Islet of Langerhans (tissue), 1 donor: ENCODE results near the gene AGBL4.

Experiments
- FAIRE-seq: peaks from one replicate; lab custom pipeline; 2011; peaks lifted over from hg19 to GRCh38; lab: Jason Lieb, UNC

AGBL4 gene

DNA sequence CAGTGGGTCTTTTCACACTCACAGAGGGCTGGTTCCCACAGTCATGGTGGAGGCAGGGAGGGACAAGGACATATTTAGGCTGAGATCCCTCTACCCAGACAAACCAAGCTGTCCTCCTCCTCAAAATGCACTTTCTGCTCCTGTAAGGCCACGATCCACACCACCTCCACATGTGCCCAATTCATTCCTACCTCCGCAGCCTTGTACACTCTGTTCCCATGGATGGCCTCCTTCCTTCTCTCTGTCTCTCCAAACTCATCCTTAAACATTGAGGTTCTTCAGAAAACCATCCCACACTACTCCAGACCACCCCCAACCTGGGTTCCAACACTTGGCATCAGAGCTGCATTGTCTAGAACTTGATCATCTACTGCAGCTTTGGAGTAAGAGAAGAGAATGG is 842.7 kb downstream of the AGBL4 start:
- FAIRE-seq = no peak

DNA sequence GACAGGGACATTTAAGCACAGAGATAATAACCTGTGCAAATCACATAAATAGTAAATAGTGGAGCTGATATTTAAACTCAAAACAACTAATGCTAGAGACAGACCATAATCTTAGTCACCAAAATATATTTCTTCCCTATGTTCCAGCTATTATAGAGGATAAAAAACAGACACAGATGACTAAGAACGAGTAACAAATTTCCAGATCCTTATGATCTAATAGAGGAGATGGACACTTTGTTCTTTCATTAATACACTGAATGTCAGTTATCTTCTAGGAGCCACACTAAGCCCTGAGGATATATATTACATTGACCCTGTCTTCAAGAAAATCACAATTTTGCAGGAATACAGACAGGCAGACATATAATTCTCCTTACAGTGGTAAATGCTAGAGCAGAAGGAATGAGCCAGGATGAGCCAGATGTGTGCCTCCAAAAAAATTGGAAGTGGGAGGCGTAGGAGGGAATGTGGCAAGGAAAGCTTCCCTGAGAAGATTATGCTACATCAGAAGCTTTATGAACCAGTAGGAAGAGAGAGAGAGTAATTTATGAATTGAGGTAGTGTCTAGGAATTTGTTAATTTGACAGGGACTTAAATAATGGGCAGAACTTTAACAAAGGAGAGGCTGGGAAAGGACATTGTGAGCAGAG is 851.7 kb downstream of the AGBL4 start:
- no peak for FAIRE-seq

DNA sequence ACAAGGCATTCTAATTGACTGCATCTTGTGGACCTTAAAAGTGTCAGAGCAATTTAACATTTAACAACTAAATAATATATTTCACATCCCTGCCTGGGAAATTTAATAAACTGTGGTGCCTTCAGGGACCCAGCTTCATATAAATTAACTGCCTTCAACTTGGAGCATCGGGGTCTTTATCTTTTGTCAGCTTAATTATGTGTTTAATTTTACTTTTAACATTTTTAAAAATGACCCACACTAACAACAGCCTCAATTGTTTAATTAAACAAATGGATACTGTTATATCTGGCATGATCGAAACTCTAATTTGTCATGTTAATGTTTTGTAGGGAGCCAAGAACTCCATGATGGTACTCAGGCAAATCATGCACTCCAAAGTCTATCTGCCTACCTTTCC is 857.7 kb downstream of the AGBL4 start:
- FAIRE-seq = no peak

DNA sequence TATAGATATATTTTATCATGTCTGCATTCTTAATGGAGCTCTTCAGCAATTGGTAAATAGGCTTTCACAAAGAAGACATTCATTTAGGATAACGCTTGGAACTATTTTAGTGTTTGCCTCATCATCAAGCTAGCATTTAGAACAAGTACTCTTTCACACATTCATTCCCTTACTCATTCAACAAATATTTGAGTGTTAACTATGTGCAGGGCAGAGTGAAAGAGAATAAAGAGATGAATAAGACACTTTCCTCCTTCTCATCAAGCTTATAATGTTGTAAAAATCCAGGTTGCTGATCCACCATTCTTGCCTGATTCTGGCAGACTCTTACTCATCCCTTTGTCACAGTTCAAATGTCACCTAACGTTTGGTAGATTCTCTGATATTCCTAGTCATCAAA is 860.7 kb downstream of the AGBL4 start:
- FAIRE-seq = no peak

DNA sequence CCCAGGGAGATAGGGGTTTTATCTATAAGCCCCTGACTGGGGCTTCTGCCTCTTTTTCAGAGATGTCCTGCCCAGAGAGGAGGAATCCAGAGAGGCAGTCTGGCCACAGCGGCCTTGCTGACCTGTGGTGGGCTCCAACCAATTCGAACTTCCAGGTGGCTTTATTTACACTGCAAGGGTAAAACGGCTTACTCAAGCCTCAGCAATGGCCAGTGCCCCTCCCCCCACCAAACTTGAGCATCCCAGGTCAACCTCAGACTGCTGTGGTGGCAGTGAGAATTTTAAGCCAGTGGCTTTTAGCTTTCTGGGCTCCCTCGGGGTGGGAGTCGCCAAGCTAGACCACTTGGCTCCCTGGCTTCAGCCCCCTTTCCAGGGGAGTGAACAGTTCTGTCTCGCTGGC is 863.1 kb downstream of the AGBL4 start:
- no peak for FAIRE-seq

DNA sequence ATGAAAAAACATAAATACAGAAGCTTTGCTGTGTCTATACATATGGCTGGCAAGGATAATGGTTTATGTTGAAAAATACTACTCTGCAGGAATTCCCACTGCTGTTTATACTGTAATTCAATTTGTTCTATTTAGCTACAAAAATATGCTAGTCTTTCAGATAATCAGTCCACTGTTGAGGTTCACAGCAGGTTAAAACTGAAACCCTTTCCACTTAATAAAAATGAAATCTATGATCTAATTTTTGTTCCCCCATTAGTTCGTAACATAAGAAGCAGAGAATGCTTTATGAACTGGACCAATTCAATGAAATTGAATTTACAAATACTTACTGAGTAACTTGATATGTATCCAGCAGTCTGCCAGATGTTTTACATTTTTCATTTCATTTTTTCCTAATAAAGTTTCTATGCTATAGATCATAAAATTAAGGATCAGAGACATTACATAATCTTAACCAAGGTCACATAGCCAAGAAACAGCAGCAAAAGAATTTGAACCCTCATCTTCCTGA is 887.0 kb downstream of the AGBL4 start:
- no peak for FAIRE-seq

DNA sequence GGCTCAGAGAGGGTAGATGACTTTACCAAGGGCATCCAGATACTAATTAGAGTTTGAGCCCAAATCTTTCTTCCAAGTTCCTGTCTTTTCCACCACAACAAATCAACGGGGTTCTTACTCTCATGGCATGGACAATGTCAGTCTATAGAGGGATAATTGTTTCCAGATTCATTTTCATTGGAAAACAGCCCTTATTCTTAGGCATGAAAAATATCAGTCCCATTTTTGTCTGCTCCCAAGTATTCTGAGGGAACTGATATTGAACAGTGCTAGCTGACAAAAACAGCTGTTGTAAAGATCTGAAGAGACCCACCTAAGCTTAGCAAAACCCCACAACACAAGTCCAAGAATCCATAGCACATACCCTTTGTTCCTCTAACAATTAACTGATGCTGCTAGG is 898.0 kb downstream of the AGBL4 start:
- FAIRE-seq = no peak

DNA sequence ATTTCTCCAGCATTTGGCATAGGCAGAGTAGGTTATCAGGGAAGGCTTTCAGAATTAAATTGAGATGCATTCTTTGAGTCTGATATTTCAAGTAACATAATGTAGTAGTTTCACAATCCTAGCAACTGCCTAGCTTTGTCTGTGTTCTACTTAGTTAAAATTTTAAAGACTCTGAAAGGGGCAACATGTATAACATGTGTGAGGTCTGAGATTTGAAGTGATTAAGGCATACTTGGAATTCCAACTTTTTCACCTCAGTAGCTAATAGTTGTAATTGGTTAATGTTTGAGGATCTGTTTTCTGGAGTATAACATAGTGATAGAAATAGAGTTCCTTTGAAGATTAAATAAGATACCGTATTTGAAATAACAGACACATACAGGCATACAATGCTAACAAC is 911.8 kb downstream of the AGBL4 start:
- FAIRE-seq = no peak

DNA sequence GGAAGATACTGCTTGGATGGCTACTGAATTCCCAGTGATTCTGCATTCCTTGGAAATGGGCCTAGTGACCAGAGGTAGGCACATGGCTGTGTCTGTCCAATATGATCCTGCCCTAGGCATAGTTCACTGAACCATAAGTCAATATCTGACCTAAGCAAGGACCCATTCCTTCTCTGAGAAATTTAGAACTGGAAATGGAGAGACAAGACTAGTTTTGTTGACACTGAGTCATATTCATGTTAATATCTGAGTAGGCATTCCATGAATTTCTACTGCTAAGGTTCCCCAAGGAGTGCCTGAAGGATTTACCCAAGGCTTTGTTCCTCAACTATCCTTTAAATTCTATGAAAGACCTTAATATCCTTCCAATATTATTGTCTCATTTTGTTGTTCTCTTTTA is 917.3 kb downstream of the AGBL4 start:
- FAIRE-seq = no peak

DNA sequence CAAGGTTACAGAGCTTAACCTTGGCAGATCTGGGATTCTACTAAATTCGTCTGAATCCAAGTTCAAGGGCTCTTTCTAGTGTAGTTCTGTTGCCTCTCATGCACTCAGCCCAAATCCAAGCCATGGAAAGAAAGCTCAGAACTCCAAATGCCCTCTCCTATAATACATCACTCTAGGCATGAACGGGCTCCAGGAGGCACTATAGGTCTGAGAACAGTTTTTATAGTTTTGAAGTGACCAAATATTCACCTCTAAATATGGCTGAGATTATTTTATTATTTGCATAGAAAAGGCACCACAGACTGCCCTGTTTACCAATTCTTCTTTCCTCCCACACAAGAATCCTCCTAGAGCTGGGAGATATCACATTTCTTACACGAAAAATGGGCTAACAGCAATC is 919.2 kb downstream of the AGBL4 start:
- no peak for FAIRE-seq

DNA sequence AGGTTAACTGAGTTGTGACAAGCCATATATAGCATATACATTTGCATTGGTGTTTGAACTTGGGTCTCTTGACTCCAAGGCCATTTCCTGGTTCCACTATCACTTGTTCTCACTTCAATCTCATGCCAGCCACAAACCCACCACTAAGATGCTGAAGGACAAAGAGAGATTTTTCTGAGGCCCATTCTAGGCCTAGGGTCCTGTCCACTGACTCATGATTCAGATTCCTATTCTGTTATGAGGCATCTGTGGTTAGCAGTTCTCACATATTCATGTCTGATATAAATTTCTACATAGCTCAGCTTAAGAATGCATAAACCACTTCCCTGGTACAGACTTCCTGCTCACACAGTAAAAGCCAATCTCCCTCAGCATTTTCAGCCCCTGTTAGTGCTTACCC is 921.0 kb downstream of the AGBL4 start:
- FAIRE-seq = no peak

DNA sequence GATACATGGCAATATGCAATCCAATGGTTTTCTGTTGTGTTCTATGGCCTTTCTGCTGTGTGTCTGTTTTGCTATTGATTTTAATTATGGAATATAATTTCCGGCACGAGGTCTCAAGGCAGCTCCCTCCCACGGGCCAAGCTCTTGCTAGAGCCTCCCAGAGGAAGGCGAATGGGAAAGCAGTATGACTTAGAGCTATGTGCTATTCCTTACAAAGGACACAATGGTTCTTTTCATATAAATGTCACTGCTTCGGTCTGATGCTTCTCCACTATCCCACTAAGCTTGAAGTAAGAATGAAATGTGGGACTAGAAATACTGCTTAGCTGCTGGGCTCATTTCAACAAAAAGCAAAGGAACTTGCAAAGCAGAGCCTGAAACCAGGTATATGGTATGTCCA is 924.9 kb downstream of the AGBL4 start:
- FAIRE-seq = no peak

DNA sequence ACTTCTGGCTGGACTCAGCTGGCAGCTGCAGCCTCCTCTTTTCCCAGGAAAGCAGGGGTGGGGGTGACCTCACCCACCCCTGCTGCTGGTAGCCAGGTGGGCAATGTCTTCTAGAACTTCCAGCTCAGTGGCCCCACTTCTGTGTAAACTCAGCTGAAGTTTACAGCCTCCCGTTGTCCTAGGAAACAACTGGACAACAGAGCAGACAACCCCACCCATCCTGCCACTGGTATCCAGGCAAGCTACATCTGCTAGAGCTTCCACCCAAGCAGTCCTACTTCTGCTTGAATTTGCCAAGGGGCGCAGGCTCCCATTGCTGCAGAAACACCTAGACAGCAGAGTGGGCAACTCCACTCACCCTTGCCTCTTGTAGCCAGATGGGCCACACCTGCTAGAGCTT is 937.4 kb downstream of the AGBL4 start:
- no peak for FAIRE-seq

DNA sequence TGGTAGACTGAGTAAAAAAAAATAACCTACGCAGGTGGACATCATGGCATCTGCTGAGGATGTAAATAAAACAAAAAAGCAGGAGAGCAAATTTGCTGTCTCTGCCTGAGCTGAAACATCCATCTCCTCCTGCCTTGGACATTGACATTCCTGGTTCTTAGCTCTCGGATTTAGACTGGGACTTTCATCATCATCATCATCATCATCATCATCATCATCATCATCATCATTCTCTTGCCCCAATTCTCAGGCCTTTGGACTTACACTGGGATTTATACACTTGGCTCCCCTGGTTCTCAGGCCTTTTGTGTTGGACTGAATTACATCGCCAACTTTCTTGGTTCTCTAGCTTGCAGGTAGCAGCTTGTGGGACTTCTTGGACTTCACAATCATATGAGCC is 938.7 kb downstream of the AGBL4 start:
- FAIRE-seq = no peak

DNA sequence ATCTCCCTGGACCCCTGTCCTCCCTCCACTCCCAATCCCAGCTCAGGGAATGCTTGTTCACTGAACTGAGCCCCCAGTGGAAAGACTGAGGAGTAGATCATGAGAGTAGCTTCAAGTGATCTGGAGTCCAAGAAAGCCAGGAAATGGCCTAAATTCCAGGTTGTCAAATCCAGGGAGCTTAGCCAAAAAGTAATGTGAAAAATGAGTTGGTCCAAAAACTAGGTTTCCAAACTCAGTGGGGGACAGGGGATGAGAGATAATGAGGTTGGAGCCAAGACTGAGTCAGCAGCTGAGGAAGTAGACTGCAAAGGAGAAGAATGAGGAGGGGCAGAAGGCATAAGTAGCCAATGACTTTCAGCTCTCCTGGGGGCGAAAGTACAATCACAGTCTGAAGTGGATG is 963.0 kb downstream of the AGBL4 start:
- FAIRE-seq = no peak

DNA sequence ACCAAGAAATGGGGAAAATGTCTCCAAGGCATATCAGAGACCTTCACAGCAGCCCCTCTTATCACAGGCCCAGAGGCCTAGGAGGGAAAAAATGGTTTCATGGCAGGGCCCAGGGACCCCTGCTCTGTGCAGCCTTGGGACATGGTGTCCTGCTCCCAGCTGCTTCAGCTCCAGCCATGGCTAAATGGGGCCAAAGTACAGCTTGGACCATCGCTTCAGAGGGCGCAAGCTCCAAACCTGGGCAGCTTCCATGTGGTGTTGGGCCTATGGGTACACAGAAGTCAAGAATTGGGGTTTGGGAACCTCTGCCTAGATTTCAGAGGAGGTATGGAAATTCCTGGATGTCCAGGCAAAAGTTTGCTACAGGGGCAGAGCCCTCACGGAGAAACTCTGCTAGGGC is 964.7 kb downstream of the AGBL4 start:
- no peak for FAIRE-seq

DNA sequence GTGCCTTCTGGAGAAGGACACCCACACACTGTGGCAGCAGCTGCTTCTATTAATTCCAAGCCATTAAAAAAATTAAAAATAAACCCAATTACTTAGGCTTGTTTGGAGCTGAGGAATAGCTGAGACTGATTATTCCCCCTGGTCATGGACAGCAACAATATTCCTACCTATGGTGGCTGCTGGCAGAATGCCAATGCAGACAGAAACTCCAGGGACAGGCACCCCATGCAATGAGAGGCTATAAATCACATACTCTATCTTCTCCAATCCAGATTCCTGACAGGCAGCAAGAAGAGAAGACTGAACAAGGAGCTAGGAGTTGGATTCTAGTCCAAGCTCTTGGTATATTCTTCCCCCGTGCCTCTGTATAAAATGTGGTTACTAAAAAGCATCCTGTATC is 971.7 kb downstream of the AGBL4 start:
- no peak for FAIRE-seq

DNA sequence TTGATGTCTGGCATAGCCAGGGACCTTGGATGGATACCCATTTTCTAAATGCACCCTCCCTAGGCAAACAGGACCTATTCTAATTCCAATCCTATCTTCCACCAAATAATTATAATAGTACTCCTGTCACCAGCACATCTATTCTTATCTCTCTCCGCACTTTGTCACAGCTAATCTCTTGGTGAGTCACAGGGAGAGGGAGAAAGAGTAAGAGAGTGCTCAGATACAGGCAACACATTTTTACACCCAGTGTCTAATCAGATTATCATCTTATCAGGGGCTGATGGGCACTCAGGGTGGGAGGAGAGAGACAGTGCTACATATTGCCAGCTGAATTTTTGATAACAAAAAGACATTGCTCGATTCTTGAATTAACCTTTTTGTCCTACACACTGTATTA is 972.1 kb downstream of the AGBL4 start:
- peak; percentile 91 for FAIRE-seq

DNA sequence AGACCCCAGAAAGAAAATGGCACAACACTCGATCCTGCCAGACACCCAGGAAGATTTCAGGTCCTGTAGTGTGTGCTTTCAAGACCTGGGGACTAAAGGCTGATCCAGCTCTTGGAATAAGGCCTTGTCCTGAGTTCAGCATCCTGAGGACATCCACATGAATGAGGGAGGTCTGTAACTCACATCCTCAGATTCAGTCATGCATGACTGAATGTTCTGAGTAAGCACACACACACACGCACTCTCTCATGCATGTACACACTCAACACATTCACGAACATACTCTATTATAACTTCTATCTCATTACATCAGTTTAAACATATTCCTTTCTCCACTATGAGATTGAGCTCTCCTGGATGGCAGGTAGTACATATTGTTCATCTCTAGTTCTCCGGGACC is 973.7 kb downstream of the AGBL4 start:
- FAIRE-seq = no peak

DNA sequence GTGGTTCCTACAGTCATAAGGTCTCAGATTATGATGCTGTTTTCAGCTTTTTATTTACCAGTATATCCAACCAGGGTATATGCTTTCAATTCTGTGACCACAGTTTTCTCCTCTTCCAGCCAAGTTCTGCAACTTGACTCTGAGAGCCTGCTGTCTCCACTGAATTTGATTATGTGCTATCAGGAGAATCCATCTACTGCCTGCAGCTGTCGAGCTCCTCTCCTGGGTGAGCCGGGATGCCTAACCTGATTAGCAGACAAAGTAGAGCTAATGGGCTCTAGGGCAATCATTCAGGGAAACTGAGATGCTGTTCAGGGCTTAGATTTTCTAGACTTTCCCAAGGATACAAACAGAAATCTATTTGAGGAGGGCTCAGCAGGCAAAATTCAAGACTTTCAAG is 975.6 kb downstream of the AGBL4 start:
- FAIRE-seq = no peak

DNA sequence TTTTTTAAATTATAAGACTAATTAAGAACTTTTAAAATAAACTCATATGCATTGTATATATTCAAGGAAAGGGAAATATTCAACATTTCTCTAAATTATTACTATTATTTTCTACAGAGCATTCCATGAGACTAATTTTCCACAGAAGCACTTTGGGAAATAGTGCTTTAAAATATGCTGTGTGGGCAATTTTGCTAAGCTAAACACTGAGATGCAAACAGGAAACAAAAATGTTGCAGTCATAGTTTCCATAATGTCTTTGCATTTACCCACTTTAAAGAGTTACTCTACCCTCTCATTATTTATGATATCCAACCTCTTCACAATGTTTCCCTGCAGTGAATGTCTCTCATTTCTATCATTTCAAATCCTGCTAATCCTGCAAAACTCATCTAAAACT is 977.4 kb downstream of the AGBL4 start:
- FAIRE-seq = no peak

DNA sequence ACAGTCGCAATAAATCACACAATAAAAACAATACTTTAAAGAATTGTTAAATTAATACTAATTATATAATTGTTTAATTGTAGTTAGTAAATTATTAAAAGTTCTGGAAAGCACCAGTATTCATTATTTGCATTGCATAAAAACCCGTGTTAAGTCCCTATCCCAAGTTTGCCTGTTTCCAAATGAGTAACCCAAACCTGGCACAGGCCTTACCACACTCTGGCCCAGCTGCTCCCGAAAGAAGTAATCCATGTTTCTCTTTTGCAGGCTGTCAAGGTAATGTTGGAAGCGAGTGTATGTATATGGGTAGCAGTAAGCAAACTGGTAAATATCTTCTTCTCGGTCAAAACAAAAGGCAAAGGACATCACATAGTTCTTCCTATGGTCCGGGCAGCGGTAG is 978.4 kb downstream of the AGBL4 start:
- FAIRE-seq = no peak

DNA sequence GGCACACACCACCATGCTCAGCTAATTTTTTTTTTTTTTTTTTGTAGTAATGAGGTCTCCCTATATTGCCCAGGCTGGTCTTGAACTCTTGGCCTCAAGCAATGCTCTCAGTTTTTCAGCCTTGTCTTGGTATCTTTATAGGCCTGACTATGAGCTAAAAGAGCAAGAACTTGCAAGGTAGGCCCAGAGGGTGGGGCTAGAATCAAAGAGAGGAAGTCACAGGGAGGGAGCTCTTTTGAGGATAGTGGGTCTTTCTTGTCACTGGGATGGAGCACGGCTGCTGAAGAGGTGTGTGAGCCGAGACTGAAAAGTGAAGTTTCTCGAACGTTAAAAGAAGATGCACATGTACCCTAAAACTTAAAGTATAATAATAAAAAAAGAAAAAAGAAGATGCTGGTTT is 987.1 kb downstream of the AGBL4 start:
- FAIRE-seq = no peak

DNA sequence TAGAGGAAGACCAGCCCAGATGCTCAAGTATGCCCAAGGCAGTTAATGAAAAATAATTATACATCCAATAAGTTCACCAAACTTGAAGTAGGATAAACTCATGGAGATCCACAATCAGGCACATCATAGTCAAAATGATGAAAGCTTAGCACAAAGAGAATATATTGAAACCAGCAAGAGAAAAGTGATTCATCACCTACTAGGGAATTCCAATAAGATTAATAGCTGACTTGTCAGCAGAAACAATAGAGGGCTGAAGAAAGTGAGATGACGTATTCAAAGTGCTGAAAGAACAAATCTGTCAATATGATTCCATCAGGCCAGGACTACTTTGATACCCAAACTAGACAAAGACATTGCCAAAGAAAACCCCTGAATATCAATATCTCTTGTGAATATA is 995.4 kb downstream of the AGBL4 start:
- FAIRE-seq = no peak

DNA sequence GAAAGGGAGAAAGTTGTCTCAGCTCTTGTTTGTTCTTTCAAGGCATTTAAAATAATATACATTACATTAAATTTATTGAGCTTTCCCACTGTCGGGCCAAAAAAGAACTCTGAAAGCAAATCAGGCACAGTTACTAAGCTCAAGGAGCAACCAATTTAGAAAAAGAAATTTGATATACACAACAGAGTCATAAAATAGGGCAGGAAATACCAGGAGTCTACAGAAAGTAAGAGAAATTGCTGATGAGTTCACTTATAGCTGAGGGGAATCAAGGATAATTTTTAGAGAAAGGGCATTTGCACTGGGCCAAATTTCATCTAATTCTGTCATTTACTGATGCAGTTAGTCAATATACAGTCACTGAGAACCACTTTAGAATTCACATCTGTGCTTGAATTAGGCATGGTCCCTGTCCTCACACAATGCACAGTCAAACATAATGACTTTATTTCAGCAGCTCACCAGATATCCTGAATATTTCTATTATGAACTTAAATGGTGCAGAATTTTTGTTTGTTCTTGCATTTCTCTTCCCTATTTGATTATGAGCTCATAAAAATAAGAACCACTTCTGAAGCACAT is 997.4 kb downstream of the AGBL4 start:
- FAIRE-seq = peak; percentile 65
